ENCODE results near the gene SSBP2. TPM values are rescaled to one million over a fixed set of nuclear protein-coding genes. Genes with fewer than 3 reads are reported as not detected.

Gene SSBP2
- polyA plus RNA-seq, 3 donors = 12.5 to 36.6 (median 22.2) TPM

DNA sequence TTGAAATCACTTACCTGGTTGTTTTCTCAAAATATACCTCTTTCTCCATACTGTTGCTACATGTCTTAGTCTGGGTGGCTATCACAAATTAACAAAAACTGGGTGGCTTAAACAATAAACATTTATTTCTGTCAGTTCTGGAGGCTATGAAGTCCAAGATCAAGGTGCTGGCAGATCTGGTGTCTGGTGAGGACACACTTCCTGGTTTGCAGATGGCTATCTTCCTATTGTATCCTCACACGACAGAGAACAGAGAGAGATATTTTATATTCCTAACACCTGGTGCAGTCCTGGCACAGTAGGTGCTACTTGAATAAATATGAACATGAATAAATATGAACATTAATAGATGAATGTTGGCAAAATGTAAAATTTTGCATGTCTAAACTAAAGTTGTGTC, 192.7 kb downstream of the SSBP2 start:
- H3K27ac ChIP-seq (ENCODE audit: low read depth, low read length) = no peak overlapping the region
- 45 to 74% (median 61%) methylated on average over 1 of the region's 1 CpG for WGBS, 3 donors

DNA sequence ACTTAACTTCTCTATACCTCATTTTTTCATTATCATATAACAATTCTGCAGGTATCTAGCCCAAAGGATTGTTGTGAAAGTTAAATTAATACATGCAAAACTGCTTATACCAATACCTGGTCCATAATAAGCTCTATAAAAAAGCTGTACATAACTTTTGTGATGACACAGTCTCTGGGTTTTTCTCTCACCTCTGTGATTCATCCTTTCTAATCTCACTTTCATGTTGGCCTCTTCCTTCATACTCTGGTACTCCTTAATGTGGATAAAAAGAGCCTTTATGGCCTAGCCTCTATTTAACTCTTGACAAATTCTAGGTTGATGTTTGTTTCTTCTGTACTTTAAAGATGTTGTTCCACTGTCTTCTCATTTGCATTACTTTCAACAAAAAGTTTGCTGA, 194.1 kb downstream of the SSBP2 start:
- no peak overlapping the region for H3K27ac ChIP-seq (ENCODE audit: low read depth, low read length)

DNA sequence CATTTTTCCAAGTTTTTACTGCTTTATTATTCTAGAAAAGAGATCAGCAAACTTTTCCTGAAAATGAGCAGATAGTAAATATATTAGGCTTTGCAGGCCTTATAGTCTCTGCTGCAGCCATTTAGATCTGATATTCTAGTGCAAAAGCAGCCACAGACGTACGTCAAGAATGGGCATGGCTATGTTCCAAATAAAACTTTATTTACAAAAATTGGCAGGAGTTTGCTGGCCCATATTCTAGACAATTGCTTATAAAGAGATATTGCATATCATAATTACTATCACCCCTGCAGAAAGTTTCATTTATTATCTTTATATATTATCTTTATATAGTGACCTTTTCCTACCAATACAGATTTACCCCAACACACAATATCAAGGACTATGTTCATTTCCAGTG, 195.0 kb downstream of the SSBP2 start:
- 67 to 93% (median 75%) methylated on average over 2 of the region's 2 CpGs for WGBS, 3 donors
- H3K27ac ChIP-seq (ENCODE audit: low read depth, low read length) = no peak overlapping the region

DNA sequence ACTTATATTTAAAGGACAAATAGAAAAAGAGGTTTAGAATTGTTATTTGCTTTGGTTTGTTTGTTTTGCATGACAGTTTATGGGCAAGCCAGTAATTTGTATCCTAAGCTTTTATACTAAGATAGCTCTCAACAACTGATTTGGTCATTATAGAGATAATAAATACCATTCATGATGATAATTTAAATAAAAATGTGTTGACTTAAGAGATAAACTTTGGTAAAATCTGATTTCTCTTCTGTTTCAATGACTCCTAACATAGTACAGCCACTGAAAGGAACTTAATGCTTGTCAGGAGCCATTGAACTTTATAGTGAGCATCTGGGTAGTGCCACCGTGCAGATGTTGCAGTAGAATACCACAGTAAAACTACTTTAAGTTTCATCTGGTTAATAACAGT, 196.2 kb downstream of the SSBP2 start:
- WGBS, 3 donors = 85 to 93% (median 89%) methylated on average over 1 of the region's 1 CpG
- H3K27ac ChIP-seq (ENCODE audit: low read depth, low read length) = no peak overlapping the region

DNA sequence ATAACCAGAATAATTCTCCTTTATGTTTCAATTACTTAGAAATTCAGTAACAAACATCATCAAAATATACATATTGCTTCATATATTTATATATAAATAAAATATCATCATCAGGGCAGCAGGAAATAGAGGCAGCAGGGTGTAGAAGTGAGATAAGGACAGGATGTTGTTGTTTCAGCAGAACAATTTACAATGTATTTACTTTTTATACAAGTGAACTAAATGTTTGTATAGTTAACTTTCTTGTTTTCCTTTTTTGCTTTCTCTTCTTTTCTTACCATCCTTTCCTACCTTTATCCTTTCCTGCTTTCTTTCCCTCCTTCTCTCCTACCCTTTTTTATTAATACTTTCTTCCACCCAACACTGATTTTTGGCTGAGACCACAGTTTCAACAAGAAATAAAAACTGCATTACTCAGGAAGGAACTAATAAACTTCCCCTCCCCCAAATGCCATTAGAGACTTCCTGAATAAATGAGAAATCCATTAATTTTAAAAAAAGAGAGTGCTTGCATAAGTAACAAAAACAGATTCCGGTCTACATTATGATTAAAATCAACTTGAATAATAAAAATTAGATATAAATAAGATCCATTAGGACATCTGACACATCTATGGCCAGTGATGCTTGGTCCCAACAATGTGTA, 197.2 kb downstream of the SSBP2 start:
- no peak overlapping the region for H3K27ac ChIP-seq (ENCODE audit: low read depth, low read length)
- 33 to 64% (median 56%) methylated on average over 1 of the region's 1 CpG for WGBS, 3 donors

DNA sequence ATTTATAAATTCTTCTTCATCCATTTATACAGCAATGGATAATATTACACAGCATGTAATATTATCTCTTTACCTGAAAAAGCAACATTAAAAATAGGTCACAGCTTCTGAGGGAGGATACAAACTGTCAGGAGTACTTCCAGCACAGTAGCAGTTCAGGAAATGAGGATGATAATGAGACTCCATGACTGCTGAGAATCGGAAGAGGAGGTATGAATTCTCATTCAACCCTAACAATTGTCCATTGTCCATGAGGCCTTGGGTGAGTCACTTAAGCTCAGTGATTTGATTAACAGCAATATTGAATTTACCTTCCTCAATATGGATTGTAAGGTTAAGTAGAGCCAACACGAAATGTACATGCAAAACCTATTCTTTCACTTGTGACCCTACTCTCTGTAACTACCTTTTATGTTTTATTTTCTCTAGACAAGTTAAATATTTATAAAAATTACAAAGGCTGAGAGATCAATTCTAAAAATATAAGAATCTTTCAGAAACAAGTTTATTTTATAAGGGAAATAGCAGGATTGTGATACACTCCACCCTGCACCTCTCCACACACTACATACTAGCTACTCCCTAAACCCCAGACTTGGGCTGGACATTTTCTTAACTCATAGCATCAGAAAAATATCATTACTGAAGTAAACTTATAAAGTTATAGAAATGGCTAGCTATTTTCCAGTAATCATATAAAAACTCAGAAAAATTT, 197.9 kb downstream of the SSBP2 start:
- 71 to 74% (median 74%) methylated on average over 2 of the region's 2 CpGs for WGBS, 3 donors
- H3K27ac ChIP-seq (ENCODE audit: low read depth, low read length) = no peak overlapping the region

DNA sequence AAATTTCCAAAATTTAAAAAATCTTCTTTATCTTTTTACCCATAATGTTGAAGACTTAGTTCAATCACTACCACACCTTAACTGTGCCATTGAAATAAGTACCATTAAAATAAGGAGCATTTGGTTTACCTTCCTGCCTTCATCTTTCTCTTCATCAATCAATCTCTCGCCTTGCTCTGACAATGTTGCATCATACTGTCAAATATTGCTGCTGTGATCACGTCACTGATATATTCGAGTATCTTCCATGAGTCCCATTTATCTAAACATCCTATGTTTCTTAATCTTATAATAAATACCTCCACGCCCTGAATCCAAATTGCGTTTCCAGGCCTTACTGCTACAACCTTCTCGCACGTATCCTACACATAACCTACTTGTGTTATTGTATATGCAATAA, 201.8 kb downstream of the SSBP2 start:
- H3K27ac ChIP-seq (ENCODE audit: low read depth, low read length) = no peak overlapping the region
- WGBS, 3 donors = 97 to 98% (median 97%) methylated on average over 7 of the region's 7 CpGs

DNA sequence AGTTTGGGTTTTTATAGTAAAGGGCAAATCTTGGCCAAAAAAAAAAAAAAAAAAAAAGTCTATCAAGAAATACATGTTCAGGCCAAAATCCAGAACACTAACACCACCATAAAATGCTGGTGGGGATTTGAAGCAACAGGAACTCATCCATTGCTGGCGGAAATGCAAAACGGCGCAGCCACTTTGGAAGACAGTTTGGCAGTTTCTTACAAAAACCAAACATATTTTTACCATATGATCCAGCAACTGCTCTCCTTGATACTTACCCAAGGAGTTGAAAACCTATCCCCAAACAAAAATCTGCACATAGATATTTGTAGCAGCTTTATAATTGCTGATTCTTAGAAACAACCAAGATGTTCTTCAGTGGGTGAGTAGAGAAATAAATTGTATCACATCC, 203.9 kb downstream of the SSBP2 start:
- no peak overlapping the region for H3K27ac ChIP-seq (ENCODE audit: low read depth, low read length)
- 95 to 97% (median 97%) methylated on average over 3 of the region's 3 CpGs for WGBS, 3 donors

DNA sequence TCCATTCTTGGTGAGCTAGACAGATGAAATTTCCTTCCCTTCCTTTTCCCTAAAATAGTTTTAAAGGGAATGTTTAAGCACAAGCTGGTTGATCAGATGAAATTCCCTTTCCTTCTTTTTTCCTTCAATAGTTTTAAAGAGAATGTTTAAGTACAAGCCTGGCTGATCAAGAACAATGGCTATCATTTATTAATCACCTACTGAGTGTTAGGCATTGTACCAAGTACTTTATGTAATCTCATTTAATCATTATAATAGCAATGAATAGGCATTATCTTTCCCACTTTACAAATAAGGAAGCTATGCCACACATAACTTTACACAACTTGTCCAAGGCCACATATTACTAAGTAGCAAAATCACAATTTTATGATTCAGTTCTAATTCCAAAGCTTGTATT, 205.0 kb downstream of the SSBP2 start:
- H3K27ac ChIP-seq (ENCODE audit: low read depth, low read length) = no peak overlapping the region

DNA sequence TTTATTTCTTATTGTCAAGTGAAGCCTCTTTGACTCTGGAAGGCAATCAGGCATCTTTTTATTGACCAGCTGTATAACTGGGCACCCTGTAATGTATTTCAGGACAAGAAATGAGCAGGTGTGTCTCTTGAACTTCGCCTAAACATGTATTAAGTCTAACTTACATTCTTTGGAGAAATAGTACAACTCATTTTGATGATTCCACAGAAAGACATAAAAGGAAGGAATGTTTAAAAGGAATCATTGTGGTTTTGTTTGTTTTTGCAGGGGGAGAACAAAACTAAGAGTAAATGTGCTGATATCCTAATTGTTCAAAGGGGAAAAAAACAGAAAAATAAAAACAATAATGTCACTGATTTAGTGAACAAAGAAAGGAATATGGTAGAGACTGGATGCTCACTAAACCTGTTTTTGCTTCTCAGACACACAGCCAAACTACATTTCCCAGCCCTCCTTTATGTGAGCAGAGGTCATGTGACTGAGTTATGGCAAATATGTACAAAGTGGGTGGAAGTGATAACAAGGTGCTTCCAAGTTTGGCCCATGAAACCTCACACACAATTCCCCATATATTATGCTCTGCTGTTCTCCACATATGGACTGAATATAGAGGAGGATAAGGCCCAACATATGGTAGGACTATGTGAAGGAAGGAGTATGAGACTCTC, 206.4 kb downstream of the SSBP2 start:
- H3K27ac ChIP-seq (ENCODE audit: low read depth, low read length) = no peak overlapping the region
- 95 to 100% (median 97%) methylated on average over 1 of the region's 1 CpG for whole genome bisulfite sequencing, 3 donors

DNA sequence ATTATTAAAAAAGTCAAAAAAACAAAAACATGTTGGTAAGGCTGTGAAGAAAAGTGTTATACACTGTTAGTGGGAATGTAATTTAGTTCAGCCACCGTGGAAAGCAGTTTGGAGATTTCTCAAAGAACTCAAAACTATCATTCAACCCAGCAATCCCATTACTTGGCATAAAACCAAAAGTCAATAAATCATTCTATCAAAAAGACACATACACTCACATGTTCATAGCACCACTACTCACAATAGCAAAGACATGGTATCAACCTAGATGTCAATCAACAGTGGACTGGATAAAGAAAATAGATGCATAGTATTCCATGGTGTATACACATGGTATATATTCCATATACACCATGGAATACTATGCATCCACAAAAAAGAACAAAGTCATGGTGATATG, 208.7 kb downstream of the SSBP2 start:
- no peak overlapping the region for H3K27ac ChIP-seq (ENCODE audit: low read depth, low read length)
- WGBS, 3 donors = 88 to 91% (median 89%) methylated on average over 1 of the region's 1 CpG

DNA sequence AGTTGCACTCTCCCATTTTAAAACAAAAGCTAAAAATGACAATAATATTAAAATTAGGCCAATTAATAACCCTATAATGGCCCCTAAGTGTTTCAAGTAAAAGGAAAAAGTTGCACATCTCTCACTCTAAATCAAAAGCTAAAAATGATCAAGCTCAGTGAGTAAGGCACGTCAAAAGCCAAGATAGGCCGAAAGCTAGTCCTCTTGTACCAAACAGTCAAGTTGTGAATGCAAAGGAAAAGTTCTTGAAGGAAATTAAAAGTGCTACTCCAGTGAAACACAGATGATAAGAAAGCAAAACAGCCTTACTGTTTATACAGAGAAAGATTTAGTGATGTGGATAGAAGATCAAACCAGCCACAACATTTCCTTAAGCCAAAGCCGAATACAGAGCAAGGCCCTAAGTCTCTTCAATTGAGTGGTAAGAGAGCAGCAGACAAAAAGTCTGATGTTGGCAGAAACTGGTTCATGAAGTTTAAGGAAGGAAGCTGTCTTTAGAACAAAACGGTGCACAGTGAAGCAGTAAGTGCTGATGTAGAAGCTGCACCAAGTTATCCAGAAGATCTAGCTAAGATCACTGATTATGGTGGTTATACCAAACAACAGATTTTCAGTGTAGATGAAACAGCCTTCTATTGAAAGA, 212.9 kb downstream of the SSBP2 start:
- WGBS, 3 donors = 66 to 80% (median 67%) methylated on average over 4 of the region's 4 CpGs

DNA sequence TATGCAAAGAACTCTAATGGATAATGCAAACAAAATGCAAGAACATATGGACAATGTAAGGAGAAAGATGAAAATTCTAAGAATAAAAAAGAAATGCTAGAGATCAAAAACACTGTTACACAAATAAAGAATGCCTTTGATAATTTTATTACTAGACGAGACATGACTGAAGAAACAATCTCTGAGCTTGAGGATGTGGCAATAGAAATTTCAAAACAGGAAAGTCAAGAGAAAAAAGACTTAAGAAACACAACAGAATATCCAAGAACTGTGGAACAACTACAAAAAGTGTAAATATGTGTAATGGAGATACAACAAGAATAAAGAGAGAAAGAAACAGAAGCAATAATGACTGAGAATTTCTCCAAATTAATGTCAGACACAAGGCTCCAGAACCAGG, 216.5 kb downstream of the SSBP2 start:
- no peak overlapping the region for H3K27ac ChIP-seq (ENCODE audit: low read depth, low read length)
- WGBS, 3 donors = 55 to 76% (median 59%) methylated on average over 1 of the region's 1 CpG

More for the DNA sequence above, 212.9 kb downstream of the SSBP2 start:
- H3K27ac ChIP-seq (ENCODE audit: low read depth, low read length) = no peak overlapping the region

DNA sequence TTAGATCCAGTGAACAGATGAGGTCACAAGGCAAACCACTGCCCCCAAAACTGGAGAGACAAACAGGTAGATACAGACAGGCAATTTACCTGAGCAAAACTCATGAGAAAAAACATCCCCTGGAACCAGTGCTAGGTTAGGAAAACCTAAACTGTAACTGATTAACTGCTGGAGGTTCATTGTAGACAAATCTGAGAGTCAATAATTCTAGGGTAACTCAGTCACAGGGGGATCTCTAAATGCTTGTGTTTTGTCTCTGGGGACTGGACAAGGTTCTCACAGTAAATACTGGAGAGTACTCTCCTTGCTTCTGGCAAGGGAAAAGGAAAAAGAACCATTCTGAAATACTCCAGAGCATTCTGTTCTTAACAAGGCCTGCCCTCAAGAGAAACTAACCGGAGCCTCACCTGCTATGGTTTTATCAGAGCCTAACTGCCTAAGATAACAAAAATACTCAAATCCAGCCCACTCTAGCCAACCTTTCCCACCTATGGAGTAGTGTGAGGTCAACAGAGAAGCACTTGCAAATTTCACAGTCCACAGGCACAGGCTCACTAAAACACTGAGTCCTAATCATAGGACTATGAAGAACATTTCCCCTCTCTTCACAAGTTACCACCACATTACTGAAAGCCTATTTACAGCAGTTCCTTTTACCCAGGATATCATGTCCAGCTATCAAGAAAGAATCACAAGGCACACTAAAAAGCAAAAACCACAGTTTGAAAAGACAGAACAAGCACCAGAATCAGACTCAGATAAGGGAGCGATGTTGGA, 217.1 kb downstream of the SSBP2 start:
- no peak overlapping the region for H3K27ac ChIP-seq (ENCODE audit: low read depth, low read length)
- WGBS, 3 donors = 40 to 80% (median 75%) methylated on average over 2 of the region's 2 CpGs

DNA sequence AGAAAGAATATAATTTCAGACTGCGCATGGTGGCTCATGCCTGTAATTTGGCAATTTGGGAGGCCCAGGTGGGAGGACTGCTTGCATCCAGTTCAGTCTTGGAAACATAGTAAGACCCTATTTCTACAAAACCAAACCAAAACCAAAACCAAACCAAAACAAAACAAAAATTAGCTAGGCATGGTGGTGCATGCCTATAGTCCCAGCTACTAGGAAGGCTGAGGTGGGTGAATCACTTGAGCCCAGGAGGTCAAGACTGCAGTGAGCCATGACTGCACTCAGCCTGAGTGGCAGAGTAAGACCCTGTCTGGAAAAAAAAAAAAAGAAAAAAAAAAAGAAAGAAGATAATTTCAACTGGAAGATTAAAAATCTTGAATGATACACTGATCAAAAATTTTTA, 220.0 kb downstream of the SSBP2 start:
- WGBS, 3 donors = 89 to 100% (median 97%) methylated on average over 1 of the region's 1 CpG
- no peak overlapping the region for H3K27ac ChIP-seq (ENCODE audit: low read depth, low read length)

DNA sequence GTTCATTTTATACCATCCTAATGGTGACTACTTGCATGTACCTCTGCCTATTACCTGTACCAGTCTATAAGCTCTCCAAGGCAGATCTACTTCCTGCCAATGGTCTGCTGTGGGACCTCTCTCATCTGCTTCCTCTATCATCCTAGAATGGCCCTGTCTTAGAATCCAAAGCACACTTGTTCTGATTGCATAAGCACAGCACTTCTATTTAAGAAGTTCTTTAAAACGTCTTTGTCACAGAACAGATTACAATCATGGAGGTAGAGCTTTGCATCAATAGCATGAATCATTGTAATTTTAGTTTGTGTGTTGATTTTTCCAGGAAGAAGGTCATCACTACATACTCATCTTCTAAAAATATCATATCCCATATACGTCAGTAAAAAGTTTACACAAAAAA, 225.2 kb downstream of the SSBP2 start:
- no peak overlapping the region for H3K27ac ChIP-seq (ENCODE audit: low read depth, low read length)
- 52 to 72% (median 53%) methylated on average over 2 of the region's 2 CpGs for WGBS, 3 donors

DNA sequence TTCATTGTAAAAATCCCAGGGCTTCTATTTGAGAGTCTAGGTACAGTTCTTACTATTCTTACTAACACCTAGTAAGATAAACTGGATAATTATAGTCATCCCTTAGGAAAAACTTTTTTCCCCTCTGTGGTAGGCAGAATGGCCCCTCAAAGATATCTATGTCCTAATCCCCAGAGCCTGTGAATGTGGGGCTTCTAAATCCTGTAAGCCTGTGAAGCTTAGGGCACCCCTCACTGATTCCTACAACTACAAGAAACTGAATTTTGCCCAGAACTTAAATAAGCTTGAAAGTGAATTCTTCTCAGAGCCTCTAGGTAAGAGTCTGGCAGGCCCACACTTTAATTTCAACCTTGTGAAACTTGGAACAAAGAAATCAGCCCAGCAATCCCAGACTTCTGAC, 226.9 kb downstream of the SSBP2 start:
- no peak overlapping the region for H3K27ac ChIP-seq (ENCODE audit: low read depth, low read length)

DNA sequence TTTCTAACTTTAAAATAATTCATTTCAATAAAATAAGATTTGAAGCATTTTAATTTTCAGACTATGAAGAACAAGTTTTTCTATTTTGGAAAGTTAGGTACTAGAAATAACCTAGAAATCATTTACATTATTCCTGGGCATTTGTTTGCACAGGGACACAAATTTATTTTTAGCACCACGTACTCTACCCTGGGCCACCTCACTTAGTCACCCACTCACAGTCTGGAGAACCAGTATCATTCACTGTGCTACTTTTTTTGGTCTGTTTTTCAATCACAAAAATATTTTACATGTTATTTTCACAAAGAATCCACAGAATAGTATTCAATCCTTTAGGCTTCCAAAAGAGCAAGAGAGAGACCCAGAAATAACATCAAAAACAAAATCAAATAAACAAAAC, 228.3 kb downstream of the SSBP2 start:
- WGBS, 3 donors = 70 to 96% (median 95%) methylated on average over 1 of the region's 1 CpG
- no peak overlapping the region for H3K27ac ChIP-seq (ENCODE audit: low read depth, low read length)

DNA sequence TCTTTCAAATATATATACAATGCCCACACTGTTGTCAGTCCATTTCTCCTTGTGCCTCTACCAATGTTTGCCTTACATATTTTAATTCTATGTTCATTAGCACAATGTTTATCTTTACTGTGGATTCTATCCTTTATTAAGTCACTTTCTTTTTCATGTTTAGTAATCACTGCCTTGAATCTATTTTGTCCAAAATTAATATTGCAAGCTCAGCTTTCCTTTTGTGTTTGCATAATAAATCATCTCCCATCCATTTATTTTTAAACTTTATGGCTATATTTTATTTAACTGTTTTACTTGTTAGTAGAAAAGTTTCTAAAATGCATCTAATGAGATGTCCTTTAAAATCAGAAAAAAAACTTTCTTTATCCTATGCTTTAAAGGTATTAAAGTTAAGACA, 230.1 kb downstream of the SSBP2 start:
- no peak overlapping the region for H3K27ac ChIP-seq (ENCODE audit: low read depth, low read length)
